Natural killer cell treated with Interleukin-12 subunit alpha and Interleukin-12 subunit beta and Interleukin-15 and Interleukin-18, amount 100 ng/mL, for 72 hours (primary cell): Measurements from ENCODE around the gene SLC25A45. TPM values are rescaled to one million over a fixed set of nuclear protein-coding genes. Genes with fewer than 3 reads are reported as not detected.

Experiments
- ATAC-seq, 2 donors: fragments of 150-1000 bp; cut with Tn5 transposase in 1 of 2; sonication (Bioruptor Pico), chemical (Tn5 transposase) in 1 of 2; 2 replicates each; pipeline ENCODE4 v1.10.0; 2021
- DNase-seq: peaks from one replicate; pipeline ENCODE4 v3.0.0; 2022; ENCODE audit warnings: low spot score
- H3K27ac Mint-ChIP-seq, 2 donors: 1 replicate in 1 of 2; 2 replicates in 1 of 2; pipeline ENCODE4 v1.8.0; 2022; ENCODE audit warnings: mixed read lengths in 2 of 2, mild to moderate bottlenecking in 1 of 2, moderate library complexity in 1 of 2
- H3K27me3 Mint-ChIP-seq, 2 donors: 1 replicate in 1 of 2; 2 replicates in 1 of 2; pipeline ENCODE4 v1.8.0; 2022; ENCODE audit warnings: mixed read lengths in 2 of 2
- H3K36me3 Mint-ChIP-seq: one replicate; pipeline ENCODE4 v1.8.0; 2022; ENCODE audit warnings: mixed read lengths
- H3K4me1 Mint-ChIP-seq, 2 donors: 1 replicate in 1 of 2; 2 replicates in 1 of 2; pipeline ENCODE4 v1.8.0; 2022; ENCODE audit warnings: low read depth in 2 of 2, mixed read lengths in 2 of 2, mild to moderate bottlenecking in 1 of 2
- H3K4me3 Mint-ChIP-seq: one replicate; pipeline ENCODE4 v1.8.0; 2022; ENCODE audit warnings: mixed read lengths
- H3K9me3 Mint-ChIP-seq: 2 replicates; pipeline ENCODE4 v1.8.0; 2022; ENCODE audit warnings: mixed read lengths
- total RNA-seq, 2 donors: library from RNA; stranded (reverse); gene quantifications; one replicate each; pipeline ENCODE4 v1.2.3, GENCODE V29; 2022

The SLC25A45 gene
- total RNA-seq, result 10 to 100 TPM; 10.8 to 12.6 TPM

DNA sequence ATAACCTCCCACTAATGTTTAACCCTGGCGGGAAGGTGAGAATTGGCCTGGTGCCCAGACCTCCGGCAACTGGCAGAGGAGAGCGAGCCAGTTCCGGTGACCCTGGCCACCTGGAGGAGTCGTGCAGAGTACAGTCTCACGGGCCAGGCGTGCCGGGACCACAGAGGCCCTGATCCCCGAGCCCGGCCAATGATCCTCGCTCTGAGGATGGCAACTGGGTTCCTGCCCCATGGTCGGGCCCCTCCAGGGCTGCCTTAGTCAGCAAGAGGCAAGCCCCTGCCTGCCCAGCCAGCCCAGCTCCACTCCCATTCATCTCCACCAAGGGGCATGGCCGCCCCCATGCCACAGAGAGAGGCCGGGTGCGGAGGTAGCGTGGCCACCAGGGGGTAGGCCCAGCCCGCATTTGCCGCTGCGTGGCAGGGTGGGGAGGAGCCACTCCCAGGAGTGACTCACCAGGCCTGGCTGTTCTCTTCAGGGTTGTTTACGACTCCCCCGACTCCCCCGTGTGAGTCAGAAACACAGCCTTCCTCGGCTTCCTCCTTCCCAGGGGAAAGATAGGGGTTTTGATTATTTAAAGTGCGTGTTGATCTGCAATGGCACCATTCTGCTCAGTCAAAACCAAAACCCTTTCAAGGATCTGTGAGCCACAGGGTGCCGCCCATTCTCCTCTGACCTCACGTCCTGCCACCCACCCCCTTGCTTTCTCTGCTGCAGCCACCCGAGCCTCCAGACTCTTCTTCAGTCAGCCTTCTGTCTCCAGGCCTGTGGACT lies at the start of gene SLC25A45:
SLC25A45 (minus strand) TSS at position 614 of the 771 bp plus-strand sequence. CDS start 695 bp downstream, outside the sequence.
- no peaks in the 10 kb centered on the region for H3K36me3 Mint-ChIP-seq
- peak within 1 kb of the TSS; percentile 94 for H3K4me3 Mint-ChIP-seq
- peak within 1 kb of the TSS; percentile 99 to 100 for H3K27ac Mint-ChIP-seq
- H3K9me3 Mint-ChIP-seq, result no peaks in the 10 kb centered on the region
- peak; percentile 96 for DNase-seq
- H3K27me3 Mint-ChIP-seq, result no peaks in the 10 kb centered on the region
- peaks cover 38 to 41% of the 10 kb centered on the region in 2 donors for H3K4me1 Mint-ChIP-seq
- peak; percentile 90 to 93 for ATAC-seq

DNA sequence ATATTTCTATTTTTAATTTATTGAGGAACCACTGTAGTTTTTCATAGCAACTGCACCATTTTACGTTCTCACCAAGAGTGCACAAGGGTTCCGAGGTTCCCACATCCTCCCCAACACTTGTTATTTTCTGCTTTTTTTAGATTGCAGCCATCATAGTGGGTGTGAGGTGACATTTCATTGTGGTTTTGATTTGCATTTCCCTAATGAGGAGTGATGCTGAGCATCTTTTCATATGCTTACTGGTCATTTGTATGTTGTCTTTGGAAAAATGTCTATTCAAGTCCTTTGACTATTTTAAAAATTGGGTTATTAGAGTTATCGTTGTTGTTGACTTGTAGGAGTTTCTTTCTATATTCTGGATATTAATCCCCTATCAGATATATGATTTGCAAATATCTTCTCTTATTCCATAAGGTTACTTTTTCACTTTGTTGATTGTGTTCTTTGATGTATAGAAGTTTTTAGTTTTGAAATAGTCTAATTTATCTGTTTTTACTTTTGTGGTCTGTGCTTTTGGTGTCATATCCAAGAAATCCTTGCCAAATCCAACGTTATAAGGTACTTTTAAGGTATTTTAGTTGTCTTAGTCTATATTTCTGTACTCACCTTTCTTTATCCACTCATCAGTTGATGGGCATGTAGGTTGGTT lies 49.1 kb upstream of the SLC25A45 start:
- Mint-ChIP-seq H3K36me3 (peaks cover 16% of the 10 kb centered on the region), H3K4me3 (peak overlapping the region; percentile 98), H3K9me3 (no peaks in the 10 kb centered on the region), H3K27ac (peak overlapping the region; percentile 99 to 100), H3K27me3 (no peaks in the 10 kb centered on the region), H3K4me1 (peaks cover 82 to 83% of the 10 kb centered on the region in 2 donors)
- DNase-seq (no peak), ATAC-seq (peak; percentile 59 to 72)

DNA sequence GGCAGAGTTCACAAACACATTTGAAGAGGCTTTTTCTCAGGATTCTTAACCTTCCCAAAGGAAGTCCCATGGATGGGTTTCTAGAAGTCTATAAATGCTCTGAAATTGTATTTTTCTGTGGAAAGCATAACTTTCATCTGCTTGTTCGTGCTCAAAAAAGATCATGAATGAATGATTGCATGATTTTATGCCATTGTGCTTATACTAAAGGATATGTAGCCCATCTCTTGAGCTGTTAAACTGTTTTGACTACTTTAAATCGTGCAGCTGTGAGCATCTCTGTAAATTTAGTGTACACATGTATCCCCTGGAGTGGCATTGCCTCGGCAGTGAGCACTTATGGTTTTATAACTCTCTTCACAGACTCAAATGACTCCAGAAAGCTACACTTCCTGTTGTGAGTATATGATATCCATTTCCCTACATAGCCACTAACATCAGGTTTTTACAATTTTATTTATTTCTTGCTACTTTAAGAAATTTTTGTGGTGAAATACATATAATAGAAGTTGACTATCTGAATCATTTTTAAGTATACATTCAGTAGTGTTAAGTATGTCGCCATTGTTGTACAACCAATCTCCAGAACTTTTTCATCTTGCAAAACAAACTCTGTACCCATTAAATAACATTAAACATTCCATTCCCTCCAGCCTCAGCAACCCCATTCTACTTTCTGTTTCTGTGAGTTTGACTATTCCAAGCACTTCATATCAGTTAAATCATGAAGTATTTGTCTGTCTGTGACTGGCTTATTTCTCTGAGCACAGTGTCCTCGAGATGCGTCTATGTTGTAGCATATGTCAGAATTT lies 48.2 kb upstream of the SLC25A45 start:
- H3K9me3 Mint-ChIP-seq, result no peaks in the 10 kb centered on the region
- peaks cover 24% of the 10 kb centered on the region for H3K36me3 Mint-ChIP-seq
- H3K4me1 Mint-ChIP-seq, result peaks cover 82 to 87% of the 10 kb centered on the region in 2 donors
- ATAC-seq (peak in 1 of 2 donors; percentile 26), DNase-seq (no peak)
- H3K4me3 Mint-ChIP-seq, result peak overlapping the region; percentile 98
- H3K27ac Mint-ChIP-seq, result peak overlapping the region; percentile 99 to 100
- H3K27me3 Mint-ChIP-seq, result no peaks in the 10 kb centered on the region

DNA sequence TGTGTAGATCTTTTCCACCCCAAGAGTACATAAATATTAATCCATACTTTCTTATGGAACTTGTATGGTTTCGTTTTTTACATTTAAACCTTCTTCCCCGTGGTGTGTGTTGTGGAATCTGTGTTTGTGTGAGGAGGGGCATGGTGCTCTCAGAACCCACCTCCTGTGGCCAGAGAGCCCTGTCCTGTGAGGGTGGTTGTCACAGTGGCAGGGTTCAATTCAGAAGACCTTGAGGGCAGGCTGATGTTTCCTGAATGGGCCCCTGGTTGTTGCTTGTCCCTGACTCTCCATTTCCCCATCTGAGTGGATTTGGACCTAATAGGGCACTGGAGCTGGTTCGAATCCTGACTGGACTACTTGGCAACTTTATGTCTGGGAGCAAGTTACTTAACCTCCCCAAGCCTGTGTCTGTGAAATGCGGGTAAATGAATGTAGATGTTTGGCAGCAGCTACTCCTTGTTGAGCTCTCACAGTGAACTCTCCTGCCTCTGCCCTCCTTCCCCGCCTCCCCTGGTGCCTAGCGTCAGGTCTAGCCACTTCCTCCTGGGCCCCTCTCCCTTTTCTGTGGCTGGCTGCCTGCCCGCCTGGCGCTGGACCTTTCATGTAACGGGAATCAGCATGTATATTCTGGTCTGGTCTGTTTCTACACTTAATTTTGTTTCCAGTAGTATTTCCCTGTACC lies 47.4 kb upstream of the SLC25A45 start:
- H3K27me3 Mint-ChIP-seq, result no peaks in the 10 kb centered on the region
- ATAC-seq, result peak in 1 of 2 donors; percentile 12
- H3K4me1 Mint-ChIP-seq, result peaks cover 82 to 89% of the 10 kb centered on the region in 2 donors
- H3K4me3 Mint-ChIP-seq, result peak overlapping the region; percentile 98
- DNase-seq, result no peak
- H3K36me3 Mint-ChIP-seq, result peaks cover 29% of the 10 kb centered on the region
- H3K27ac Mint-ChIP-seq, result peak overlapping the region; percentile 99 to 100
- no peaks in the 10 kb centered on the region for H3K9me3 Mint-ChIP-seq

GRCh38 chr11:65429068-65429681 lies 46.7 kb upstream of the SLC25A45 start:
- no peak for ATAC-seq
- Mint-ChIP-seq H3K36me3 (peaks cover 33% of the 10 kb centered on the region), H3K27me3 (no peaks in the 10 kb centered on the region), H3K4me3 (peak overlapping the region; percentile 98), H3K27ac (peak overlapping the region; percentile 99 to 100), H3K9me3 (no peaks in the 10 kb centered on the region), H3K4me1 (peaks cover 82 to 91% of the 10 kb centered on the region in 2 donors)
- no peak for DNase-seq

DNA sequence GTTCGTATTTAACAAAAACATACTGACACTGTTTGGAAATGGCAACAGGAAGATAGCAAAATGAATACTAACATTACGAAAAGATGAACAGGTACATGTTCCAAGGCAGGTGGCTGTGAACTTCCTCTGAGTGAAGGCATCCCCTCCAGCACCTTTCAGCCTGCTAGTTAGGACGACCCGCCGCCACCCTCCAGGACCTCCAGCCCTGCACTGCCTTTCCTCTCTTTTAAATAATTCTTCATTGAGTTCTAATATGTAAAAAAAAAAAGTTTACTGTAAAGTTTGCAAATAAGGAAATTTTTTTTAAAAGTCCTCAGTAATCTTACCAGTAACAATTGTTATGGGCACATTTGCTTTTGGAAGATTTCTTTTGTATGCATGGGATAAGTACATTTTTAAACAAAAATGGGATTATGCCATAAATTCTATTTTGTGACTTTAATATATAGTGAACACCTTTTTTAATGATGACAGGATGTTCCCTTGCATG lies 46.2 kb upstream of the SLC25A45 start:
- peaks cover 84 to 96% of the 10 kb centered on the region in 2 donors for H3K4me1 Mint-ChIP-seq
- peaks cover 39% of the 10 kb centered on the region for H3K36me3 Mint-ChIP-seq
- H3K27me3 Mint-ChIP-seq, result no peaks in the 10 kb centered on the region
- ATAC-seq (no peak), DNase-seq (no peak)
- no peaks in the 10 kb centered on the region for H3K9me3 Mint-ChIP-seq
- H3K4me3 Mint-ChIP-seq, result peak overlapping the region; percentile 98
- peak overlapping the region; percentile 99 to 100 for H3K27ac Mint-ChIP-seq

GRCh38 chr11:65427691-65428577 lies 45.5 kb upstream of the SLC25A45 start:
- H3K4me1 Mint-ChIP-seq, result peaks cover 86 to 94% of the 10 kb centered on the region in 2 donors
- no peaks in the 10 kb centered on the region for H3K27me3 Mint-ChIP-seq
- ATAC-seq, result no peak
- H3K4me3 Mint-ChIP-seq, result peak overlapping the region; percentile 98
- H3K36me3 Mint-ChIP-seq, result peaks cover 42% of the 10 kb centered on the region
- H3K9me3 Mint-ChIP-seq, result no peaks in the 10 kb centered on the region
- H3K27ac Mint-ChIP-seq, result peak overlapping the region; percentile 99 to 100
- DNase-seq, result no peak

DNA sequence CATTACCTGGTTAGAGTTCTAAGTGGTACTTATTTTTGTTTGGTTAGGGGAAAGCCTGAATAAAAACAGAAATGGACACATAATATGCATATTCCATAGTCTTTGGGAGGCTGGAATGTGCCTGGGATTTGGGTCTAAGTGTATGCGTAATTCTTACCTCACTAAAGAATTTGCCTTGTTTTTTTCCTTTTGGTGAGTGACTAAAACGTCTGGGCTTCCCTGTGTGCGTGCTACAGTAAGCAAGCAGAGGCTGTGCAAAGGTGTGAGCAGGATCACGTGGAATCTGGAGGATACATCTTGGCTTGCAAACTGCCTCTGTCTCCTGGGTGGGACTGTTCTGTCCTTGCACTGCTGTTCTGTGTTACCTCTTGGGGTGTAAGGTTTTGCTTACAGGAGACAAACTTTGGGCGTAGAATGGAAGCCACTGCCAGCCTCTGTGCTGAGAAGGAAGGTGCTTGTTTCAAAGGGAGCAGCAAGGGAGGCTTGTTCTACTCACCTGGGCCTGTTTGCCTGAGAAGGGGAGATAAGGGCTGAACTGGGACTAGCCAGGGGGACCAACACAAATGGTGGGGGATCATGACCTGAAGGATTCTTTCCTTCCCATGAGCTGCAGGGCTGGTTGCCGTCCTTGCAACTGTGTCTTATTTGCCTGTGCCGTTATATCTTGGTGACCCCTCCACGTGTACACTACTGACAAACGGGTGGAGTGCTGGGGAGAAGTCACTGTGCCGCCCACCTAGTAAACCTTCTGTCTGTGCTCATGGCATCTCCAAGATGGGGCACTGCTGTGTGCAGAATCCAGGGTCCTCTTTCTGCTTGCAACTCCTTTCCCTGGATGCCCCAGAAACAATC lies 44.6 kb upstream of the SLC25A45 start:
- no peaks in the 10 kb centered on the region for H3K27me3 Mint-ChIP-seq
- DNase-seq (no peak), ATAC-seq (no peak)
- no peaks in the 10 kb centered on the region for H3K9me3 Mint-ChIP-seq
- H3K4me3 Mint-ChIP-seq, result peak overlapping the region; percentile 98
- peaks cover 87 to 92% of the 10 kb centered on the region in 2 donors for H3K4me1 Mint-ChIP-seq
- peak overlapping the region; percentile 99 to 100 for H3K27ac Mint-ChIP-seq
- peaks cover 48% of the 10 kb centered on the region for H3K36me3 Mint-ChIP-seq

GRCh38 chr11:65425971-65426838 lies 43.8 kb upstream of the SLC25A45 start:
- Mint-ChIP-seq H3K4me3 (peak overlapping the region; percentile 98), H3K27me3 (no peaks in the 10 kb centered on the region), H3K9me3 (no peaks in the 10 kb centered on the region), H3K36me3 (peaks cover 48% of the 10 kb centered on the region), H3K4me1 (peaks cover 84 to 85% of the 10 kb centered on the region in 2 donors), H3K27ac (peak overlapping the region; percentile 99 to 100)
- no peak for DNase-seq
- peak; percentile 45 to 54 for ATAC-seq

DNA sequence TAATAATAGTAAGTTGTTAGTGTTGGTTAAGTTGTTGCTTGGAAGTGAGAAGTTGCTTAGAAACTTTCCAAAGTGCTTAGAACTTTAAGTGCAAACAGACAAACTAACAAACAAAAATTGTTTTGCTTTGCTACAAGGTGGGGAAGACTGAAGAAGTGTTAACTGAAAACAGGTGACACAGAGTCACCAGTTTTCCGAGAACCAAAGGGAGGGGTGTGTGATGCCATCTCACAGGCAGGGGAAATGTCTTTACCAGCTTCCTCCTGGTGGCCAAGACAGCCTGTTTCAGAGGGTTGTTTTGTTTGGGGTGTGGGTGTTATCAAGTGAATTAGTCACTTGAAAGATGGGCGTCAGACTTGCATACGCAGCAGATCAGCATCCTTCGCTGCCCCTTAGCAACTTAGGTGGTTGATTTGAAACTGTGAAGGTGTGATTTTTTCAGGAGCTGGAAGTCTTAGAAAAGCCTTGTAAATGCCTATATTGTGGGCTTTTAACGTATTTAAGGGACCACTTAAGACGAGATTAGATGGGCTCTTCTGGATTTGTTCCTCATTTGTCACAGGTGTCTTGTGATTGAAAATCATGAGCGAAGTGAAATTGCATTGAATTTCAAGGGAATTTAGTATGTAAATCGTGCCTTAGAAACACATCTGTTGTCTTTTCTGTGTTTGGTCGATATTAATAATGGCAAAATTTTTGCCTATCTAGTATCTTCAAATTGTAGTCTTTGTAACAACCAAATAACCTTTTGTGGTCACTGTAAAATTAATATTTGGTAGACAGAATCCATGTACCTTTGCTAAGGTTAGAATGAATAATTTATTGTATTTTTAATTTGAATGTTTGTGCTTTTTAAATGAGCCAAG lies 42.9 kb upstream of the SLC25A45 start:
- H3K4me3 Mint-ChIP-seq, result peak overlapping the region; percentile 98
- ATAC-seq (peak; percentile 50 to 52), DNase-seq (peak; percentile 91)
- H3K27ac Mint-ChIP-seq, result peak overlapping the region; percentile 99 to 100
- H3K27me3 Mint-ChIP-seq, result no peaks in the 10 kb centered on the region
- H3K4me1 Mint-ChIP-seq, result peaks cover 82% of the 10 kb centered on the region in 2 donors
- peaks cover 48% of the 10 kb centered on the region for H3K36me3 Mint-ChIP-seq
- no peaks in the 10 kb centered on the region for H3K9me3 Mint-ChIP-seq
